GM21360 (cell line): ENCODE data around the gene STRBP.

Experiments
- ATAC-seq: cut with Tn5 transposase; IDR thresholded peaks from one replicate; pipeline ENCODE4 v1.9.1; 2021; ENCODE audit warnings: mild to moderate bottlenecking, moderate library complexity; ENCODE audit not compliant: unreplicated experiment

STRBP gene

DNA sequence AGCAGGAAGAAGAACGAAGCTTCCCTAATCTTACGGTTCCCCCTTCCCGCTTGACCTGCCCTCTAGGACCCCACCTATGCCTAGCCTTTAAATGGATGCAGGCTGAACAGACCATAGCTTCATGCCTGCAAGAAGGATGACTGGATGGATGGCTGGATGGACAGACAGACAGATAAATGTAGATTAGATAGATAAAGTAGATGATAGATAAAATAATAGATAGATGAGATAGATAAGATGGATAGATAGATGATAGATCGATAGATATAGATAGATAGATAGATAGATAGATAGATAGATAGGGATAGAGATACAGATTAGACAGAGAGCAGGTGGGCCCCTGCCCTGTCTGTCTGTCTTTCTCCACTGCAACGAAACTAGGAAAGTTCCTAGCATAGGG is 162.9 kb downstream of the STRBP start:
- no peak for ATAC-seq

DNA sequence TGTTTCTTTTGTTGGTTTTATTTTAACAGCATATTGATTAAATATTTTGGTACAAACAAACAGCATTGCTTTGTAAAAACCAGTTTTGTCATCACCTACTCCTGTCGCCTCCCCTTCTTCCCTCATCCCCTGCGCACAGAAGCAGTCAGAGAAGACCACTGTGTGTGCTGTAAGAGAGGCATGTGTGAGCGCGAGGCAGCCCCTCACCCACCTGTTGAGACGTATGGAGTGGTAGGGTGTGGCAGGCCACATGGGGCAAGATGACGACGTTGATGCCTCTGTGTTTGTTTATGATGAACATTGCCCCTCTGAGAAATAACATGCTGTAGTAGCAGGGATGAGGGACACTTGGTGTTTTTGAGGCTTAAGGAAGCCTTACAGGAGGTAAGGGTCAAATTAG is 163.6 kb downstream of the STRBP start:
- no peak for ATAC-seq

DNA sequence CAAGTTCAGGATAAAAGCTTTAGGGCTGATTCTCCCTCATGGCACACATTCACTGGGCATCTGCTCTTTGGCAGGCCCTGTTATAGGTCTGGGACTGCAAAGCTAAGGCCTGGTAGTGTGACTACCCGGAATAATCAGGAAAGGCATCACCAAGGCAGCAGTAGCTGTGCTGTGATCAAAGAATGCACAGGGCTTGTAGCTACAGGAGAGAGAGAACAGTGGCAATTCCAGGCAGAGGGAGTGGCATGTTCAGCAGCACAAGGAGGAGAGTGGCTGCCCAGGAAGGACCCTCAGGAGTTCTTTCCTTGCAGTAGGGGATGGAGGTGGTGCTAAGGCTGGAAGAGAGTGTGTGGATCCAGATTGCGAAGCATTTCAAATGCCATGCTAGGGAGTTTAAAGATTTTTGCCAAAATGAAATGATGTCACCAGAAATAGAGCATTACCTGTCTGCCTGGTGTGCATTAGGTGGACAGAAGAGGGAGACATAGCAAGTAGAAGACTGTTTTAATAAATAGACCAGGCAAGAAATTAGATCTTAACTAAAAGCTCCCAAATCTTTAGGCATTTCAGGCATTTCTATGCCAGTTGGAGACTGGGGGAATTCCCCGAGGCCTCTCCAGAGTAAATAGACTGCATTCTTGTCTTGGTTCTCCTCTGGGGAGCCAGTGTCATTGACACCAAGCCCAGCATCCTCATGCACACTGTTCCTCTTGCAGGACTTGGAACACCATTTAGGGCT is 165.8 kb downstream of the STRBP start:
- ATAC-seq = no peak

DNA sequence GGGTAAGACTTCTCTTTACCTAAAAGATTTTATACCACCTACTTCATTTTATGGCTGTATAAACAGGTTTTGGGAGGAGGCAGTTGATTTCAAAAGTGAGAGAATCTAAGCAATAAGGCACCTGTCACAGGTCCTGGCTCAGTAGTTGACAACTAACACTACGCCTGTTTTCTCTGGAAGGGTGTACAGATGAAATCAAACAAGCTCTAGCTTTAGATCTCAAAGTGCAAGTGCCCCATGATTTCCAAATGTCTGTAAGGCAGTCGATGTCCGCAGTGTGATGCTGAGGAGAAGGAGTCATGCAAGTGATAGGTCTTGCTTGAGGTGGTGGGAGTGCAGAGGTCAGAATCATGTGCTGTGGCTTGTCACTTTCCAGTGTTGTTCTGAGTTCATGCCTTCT is 168.8 kb downstream of the STRBP start:
- ATAC-seq = no peak

DNA sequence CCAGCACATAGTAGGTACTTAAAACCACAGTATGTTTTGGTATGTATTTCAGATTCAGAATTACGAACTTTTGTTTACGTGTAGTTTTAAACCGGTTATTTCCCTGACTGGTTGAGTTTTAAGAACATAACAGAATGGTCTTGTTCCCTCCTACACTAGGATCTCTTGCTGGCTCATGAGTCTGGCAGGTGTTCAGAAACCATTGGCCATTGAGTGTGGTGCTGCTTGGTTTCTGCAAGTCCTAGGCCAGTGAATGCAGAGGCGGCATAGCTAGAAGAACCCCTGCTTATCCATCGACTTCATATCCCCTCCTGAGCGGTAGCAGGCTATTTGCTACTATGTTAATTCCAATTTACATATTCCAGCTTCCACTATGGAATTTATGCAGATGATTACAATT is 169.3 kb downstream of the STRBP start:
- no peak for ATAC-seq

DNA sequence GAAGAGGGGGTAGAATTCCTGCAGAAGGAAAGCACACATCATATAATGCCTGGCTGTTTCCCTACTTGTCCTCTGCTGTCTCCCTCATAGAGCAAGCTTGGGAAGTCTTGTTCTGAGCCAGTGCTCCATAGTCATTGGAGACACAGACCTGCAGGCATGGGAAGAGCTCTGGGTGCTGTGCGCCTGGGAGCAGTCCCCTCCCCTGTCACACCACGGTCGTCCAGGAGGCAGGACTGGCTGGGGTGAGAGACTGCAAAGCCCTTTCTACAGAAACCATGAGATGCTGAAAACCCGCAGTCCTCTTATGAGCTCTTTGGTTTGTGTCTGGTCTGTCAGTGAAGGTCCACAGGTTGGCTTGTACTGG is 170.3 kb downstream of the STRBP start:
- ATAC-seq = no peak

DNA sequence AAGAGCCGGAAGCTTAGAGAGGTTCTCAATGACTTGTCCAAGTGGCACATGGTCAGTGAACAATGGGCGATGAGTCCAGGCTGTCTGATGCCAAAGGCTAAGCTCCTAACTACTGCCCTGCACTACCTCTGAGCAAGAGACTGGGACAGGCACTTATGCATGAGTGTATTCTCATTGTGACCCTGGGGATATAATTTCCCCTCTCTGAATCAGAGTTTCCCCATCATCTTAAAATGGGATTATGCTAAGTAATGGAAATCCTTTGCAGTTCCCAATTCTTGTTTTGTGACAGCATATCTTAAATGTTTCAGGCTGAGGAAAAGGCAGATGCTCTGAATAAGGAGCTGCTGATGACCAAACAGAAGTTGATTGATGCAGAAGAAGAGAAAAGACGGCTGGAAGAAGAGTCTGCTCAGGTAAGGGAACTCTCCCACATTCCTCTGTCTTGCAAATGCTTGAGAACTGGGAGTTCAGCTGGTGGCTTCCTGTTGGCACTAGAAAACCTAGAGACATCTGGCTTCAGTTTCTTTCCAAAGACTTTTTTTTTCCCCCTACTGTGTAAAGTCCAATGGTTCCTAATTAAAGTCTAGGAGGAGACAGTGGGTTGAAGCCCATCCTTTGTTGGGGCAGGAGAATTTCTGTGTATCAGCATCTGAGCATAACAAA is 170.8 kb downstream of the STRBP start:
- ATAC-seq = no peak

DNA sequence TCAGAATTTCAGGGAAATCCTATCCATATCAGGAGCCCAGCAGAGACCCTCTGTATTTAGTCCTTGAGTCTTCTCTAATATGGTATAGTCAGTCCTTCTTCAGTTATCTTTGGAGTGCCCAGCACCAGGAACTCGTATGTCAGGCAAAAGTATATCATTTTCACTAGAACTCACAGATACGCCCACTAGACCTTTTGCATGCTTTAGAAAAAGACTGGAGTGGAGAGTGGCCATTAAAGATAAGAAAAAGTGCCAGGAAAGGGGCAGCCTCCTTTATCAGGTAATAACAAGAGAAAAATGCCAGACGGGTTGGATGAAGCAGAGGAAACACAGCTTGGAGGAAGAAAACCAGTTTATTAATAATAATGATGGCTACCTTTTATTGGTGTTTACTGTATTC is 171.4 kb downstream of the STRBP start:
- no peak for ATAC-seq

DNA sequence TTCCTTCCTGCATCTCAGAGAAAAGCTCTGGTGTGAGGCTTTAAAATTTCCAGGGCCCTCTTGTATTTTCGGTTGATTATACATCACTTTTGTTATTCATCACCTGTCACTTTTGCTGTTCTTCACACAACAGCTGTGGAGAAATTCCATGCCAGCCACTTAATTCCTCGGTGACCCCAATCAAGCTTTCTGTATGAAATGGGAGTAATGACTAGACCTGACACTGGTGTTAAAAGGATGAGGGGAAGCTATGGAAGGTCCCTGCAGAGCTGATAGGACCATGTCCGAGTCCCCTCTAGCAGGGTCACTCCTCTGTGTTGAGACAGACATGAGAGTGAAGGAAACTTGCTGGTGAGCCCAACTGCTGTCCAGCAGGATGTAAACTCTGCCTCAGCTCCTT is 175.2 kb downstream of the STRBP start:
- ATAC-seq = no peak

DNA sequence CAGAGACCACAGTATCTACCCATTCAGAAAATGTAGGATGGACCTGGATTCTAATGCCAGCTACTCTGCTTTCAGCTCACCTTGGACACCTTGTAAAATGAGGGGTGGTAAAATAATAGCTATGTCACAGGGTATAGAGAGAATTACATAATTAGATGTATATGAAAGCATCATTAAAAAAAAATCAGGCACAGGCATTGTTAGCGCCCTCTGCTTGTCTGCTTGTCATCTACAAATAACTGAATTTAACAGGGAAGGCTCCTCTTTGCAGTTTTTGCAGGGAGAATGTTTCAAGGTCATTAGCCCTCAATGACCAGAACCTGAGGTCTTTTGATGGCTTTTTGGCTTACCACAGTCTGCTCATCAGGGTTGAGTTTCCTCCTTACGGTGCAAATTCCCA is 176.9 kb downstream of the STRBP start:
- no peak for ATAC-seq

DNA sequence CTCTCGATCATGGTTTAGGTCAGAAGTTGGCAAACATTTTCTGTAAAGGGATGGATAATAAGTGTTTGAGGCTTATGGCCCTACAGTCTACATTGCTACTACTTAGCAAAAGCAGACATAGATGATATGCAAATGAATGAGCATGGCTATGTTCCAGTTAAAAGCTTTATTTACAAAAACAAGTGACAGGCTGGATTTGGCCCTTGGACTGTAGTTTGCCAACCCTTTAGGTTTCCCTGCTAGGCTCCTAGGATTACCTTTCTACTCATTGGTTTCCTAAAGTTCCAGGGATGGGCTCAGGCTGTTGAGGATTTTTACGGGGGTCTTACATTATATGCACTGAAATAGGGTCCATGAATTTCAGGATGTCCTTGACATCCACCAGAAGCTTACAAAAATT is 177.4 kb downstream of the STRBP start:
- ATAC-seq = no peak

DNA sequence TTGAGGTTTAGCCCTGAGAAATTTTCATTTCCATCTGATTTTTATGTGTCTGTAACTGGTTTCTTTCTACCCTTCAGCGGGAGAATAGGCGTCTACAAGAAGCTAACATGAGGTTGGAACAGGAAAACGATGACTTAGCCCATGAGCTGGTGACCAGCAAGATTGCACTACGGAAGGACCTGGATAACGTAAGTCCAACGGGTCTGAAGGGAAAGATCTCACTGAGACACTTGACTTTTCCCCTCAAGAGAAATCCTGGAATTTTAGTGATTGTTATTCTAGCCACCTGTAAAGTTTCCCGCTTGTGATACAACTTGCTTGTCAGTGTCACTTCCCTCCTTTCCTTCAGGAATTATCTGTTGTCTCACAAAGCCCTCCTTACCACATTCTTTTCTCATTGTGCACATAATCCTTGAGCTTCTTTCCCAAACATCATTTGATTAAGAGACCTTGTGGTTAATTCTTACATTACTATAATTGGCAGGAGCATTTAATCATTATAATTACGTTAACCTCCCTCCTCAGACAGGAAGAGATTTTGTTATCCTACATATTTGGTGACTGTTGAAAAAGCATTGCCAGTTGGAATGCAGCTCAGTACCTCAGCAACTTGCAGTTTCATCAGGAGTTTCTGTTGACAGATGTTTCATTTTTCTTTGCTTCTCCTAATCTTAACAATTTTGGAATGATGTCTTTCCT is 178.0 kb downstream of the STRBP start:
- ATAC-seq = no peak

DNA sequence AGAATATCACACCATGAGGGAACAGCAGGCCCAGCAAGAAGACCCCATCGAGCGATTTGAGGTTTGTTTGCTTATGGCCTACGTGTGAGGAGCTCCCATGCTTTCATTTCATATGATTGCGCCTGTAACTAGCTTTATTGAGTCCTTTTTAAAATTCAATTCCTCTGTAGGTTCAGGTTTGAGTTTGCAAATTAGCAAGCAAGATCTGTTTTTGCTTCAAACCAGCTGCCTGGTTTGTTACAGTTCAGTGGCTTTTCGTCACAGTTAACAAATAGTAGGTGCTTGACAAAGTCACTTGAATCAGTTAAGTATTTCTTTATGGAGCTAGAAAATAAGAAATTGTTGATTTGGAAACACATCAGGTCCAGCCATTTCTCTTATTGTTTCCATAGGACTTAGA is 178.6 kb downstream of the STRBP start:
- ATAC-seq = no peak

DNA sequence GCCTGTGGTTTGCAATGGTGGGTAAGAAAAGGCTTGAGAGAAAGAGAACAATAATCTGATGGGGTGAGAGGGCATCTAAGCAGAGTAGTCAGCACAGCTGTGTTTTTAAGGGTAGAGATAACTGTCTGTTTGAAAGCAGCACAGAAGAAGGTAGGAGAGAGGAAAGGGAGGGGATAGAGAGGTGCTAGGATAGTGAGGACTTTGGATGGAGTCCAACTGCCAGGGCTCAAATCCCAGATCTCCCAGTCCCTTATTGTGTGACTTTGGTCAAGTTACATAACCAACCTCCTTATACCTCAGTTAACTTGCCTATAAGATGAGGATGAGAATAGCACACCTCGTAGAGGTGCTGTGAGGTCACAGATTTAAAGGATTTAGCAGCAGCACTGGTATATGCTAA is 179.3 kb downstream of the STRBP start:
- ATAC-seq = no peak

DNA sequence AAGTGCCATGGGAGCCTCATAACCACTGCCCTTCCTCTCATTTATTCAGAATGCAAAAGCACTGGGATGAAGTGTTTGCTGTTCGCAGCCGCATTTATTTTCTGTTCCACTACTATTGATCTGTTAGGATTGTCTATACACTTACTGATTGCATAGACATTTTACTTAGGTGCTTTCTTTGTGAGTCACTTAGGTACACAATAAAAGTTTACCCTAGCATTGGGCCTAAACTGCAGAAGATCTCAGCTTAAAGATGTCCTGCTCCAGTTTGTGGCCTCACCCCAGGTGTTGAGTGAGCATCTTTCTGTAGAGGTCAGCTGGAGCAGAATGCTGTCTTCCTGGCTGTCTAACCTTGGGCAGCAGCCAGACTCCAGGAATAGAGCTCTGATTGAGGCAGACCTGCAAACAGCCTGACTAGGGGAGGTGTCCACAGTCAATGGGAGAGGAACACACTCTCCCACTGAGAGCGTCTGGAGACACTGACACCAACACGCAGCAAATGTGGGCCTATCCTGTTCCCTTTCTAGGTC is 181.0 kb downstream of the STRBP start:
- no peak for ATAC-seq

DNA sequence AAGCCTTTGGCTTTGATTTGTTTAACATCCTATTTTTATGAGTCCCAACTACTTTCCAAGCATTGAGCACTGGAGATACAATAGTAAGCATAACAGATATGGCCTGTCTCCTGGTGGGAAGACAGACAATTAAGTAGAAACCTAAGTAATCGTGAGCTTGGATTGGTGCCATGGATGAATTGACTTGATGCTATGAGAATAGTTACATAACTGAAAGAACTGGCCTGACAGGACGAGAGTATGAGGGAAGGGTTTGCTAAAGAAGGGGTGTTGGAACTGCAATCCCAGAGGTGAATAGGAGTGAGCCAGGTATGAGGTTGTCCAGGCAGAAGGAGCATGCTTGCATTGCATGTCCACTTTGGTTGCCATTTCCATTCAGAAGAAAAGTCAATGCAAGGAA is 182.5 kb downstream of the STRBP start:
- no peak for ATAC-seq

DNA sequence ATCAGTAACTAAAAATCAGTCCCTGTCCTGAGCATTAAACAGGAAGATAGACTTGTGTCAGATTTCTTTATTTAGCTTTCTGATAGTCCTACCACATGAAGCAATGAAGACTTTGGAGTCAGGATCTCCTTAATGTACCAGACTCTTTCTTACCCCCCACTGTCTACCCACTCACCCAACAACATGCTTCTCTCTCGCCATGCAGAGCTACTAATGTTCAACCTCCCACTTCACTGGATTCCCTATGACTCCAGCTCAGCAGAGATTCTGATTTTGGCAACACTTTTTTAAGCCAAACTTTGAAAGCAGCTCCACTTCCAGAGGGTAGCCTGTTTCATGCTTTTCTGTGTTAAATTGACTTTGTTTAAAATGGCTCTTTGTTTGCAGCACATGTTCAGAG is 184.1 kb downstream of the STRBP start:
- ATAC-seq = no peak

DNA sequence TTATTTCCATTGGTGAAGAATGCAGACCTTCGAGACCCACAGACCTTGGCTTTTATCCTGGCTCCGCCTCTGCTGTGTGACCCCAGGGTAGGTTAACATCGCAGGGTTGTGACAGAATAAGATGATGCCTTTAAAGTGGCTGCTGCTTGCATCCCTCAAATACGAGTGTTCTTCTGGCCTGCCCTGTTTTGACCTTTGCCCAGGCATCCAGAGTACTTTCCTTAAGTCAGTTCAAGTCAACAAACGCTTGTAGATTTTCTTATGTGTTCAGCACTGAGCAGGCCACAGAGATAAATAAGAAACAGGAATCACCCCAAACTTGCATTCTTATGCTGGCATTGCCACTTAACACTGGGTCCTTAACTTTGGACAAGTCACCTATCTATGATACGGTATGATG is 184.7 kb downstream of the STRBP start:
- no peak for ATAC-seq

DNA sequence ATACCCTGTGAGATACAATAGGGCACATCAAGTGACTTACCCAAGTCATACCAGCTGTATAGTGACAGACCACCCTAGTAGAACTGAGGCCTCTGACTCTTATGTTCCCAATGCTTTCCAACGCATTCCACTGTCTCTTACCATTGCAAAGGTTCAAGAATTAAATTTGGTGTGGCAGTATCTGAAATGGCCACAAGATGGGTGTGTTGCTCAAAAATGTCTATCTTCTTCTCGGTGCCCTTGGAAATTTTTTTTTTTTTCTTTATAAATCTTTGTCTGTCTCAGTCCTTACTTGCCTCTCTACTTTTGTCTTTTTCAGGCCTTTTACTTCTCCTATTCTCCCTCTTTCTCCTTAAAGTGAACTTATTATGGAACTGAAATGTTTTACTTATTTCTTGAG is 186.6 kb downstream of the STRBP start:
- ATAC-seq = no peak

DNA sequence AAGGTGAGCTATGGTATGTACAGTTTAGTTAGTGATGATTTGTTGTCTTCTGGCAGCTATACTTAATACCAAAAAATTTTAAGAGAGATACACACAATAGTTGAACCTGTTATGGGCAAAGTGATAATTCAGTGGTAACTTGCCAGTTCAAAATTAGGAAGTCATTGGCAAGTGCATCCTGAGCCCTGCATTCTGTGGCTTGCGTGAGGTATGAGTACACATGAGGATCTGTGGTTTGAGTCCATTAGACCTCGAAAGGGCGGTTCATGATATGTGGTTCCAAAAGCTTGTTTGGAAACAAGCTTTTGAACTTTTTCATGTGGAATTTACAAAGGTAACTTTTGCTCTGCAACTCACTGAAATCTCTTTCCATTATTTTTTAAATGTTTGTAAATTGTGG is 187.9 kb downstream of the STRBP start:
- no peak for ATAC-seq

DNA sequence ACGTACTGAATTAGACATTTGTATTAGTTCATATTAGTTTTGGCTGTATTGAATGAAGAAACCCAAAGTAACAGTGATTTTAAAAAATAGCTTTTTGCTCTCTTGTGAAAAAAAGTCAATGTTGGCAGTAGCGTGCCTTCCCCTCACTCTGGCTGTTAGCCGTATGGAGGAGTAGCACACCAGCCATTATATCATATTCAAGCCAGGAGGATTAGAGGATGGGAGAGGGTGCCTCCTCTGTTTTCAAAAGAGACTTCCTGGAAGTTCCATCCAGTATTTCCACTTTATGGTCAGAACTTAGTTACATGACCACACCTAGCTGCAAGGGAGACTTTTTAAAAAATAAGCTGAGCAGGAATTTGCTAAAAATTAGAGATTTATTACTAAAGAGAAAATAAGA is 193.8 kb downstream of the STRBP start:
- ATAC-seq = no peak

DNA sequence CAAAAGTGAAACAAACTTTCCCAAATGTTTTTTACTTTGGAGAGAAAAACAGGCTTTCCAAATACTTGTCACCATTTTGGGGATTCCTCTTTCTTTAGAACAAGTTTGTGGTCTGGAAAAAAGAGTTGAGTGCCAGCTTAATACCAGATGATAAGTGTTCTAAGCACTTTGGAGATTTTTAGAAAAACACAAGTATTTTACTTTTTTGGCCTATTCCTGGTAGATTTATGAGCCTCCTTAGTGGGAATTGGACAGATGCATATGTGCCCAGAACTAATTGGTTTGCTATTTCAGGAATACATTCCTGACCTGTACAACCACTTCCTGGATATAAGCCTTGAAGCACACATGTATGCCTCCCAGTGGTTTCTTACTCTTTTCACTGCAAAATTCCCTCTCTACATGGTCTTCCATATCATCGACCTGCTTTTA is 194.4 kb downstream of the STRBP start:
- no peak for ATAC-seq
